Lower leg skin (tissue), 4 donors: ENCODE data around the gene TTC1. TPM values are rescaled to one million over a fixed set of nuclear protein-coding genes. Genes with fewer than 3 reads are reported as not detected.
"Not testable (repeated sequence)": the region's sequence is repeated elsewhere in the genome, so short reads cannot be mapped to it uniquely, and the experiment has no call there.

Experiments used
- DNase-seq, 2 donors: peaks; one replicate each; pipeline ENCODE4 v3.0.0-alpha.2; 2019; ENCODE audit warnings: low spot score in 2 of 2
- H3K4me3 ChIP-seq: fragments of 200-600 bp; sonication (generic); 2 replicates; pipeline ENCODE4 v1.5.1; 2017; ENCODE audit warnings: mild to moderate bottlenecking, low read depth; ENCODE audit not compliant: poor library complexity, severe bottlenecking
- CTCF ChIP-seq, 3 donors: fragments of 450-650 bp; IDR thresholded peaks; one replicate each; pipeline ENCODE4 v1.5.1; 2016; ENCODE audit warnings: antibody characterized with exemption in 3 of 3, mild to moderate bottlenecking in 3 of 3, moderate library complexity in 2 of 3
- POLR2A ChIP-seq, 2 donors: fragments of 450-650 bp; IDR thresholded peaks; one replicate each; pipeline ENCODE4 v1.6.1; 2016 to 2017; ENCODE audit warnings: antibody characterized with exemption in 2 of 2, mild to moderate bottlenecking in 1 of 2, moderate library complexity in 1 of 2
- WGBS, 2 donors: methylation state at CpG; one replicate each; pipeline ENCODE4 v1.1.5; 2018; 5-methylcytosine and 5-hydroxymethylcytosine counted together
- intact Hi-C: fragments of 100-400 bp; cut with DNase I; formaldehyde crosslinking; loops from one replicate; pipeline ENCODE4 v1.15.0; 2023; ENCODE audit warnings: low total_unique reads
- total RNA-seq, 4 donors: library from RNA; depleted of rRNA; stranded (reverse); fragments of >200 nt; gene quantifications; one replicate each; pipeline ENCODE4 v1.1.0, GENCODE V29; 2016

Gene TTC1
- 10 to 100 TPM; 28.5 to 39.3 (median 36.2) TPM for total RNA-seq

GRCh38 chr5:160008877-160009590 lies at the start of gene TTC1:
Gene TTC1 (plus strand): TSS chr5:160009139. CDS start chr5:160010529, 1,390 bp downstream.
- TF ChIP-seq CTCF (IDR thresholded peaks at IDR 0.05) (no peak), POLR2A (IDR thresholded peaks at IDR 0.05) (peak in 1 of 2 donors; percentile 40)
- peak; percentile 98 for DNase-seq
- intact Hi-C loops = no loop called here
- WGBS, 2 donors = 0 to 1% methylated on average over 31 of the region's 31 CpGs
- peak within 1 kb of the TSS; percentile 49 for H3K4me3 ChIP-seq

GRCh38 chr5:159961176-159962160 lies 47.5 kb upstream of the TTC1 start:
- H3K4me3 ChIP-seq = no peak overlapping the region
- intact Hi-C loops = no loop called here
- DNase-seq = no peak
- no peak for TF ChIP-seq CTCF (IDR thresholded peaks at IDR 0.05)
- TF ChIP-seq POLR2A (IDR thresholded peaks at IDR 0.05) = no peak
- WGBS, 2 donors = 84 to 88% methylated on average over 8 of the region's 8 CpGs

- intact Hi-C loops = no loop called here
- 69 to 93% methylated on average over 4 of the region's 4 CpGs for WGBS, 2 donors
- no peak overlapping the region for H3K4me3 ChIP-seq
- DNase-seq = no peak
- TF ChIP-seq POLR2A (IDR thresholded peaks at IDR 0.05) (no peak), CTCF (IDR thresholded peaks at IDR 0.05) (no peak)
Measured at GRCh38 chr5:159962214-159962613, 46.7 kb upstream of the TTC1 start.

- WGBS, 2 donors = 79 to 82% methylated on average over 6 of the region's 6 CpGs
- TF ChIP-seq POLR2A (IDR thresholded peaks at IDR 0.05) (no peak), CTCF (IDR thresholded peaks at IDR 0.05) (no peak)
- intact Hi-C loops = no loop called here
- DNase-seq = peak in 1 of 2 donors; percentile 3
- no peak overlapping the region for H3K4me3 ChIP-seq
Measured at GRCh38 chr5:159963935-159964334, 45.0 kb upstream of the TTC1 start.

- no peak overlapping the region for H3K4me3 ChIP-seq
- no peak for TF ChIP-seq POLR2A (IDR thresholded peaks at IDR 0.05)
- TF ChIP-seq CTCF (IDR thresholded peaks at IDR 0.05) = no peak
- 46 to 49% methylated on average over 12 of the region's 12 CpGs for WGBS, 2 donors
- peak in 1 of 2 donors; percentile 86 for DNase-seq
- intact Hi-C loops = no loop called here
Measured at GRCh38 chr5:159965031-159965837, 43.7 kb upstream of the TTC1 start.

- intact Hi-C loops, DNase-seq, H3K4me3 ChIP-seq: not testable (repeated sequence)
- 78 to 81% methylated on average over 4 of the region's 4 CpGs for WGBS, 2 donors
Measured at GRCh38 chr5:159965838-159966128, 43.2 kb upstream of the TTC1 start.
